Bronchial epithelial cell (primary cell): ENCODE measurements around the gene FNDC11. TPM values are rescaled to one million over a fixed set of nuclear protein-coding genes. Genes with fewer than 3 reads are reported as not detected.
"Not testable (repeated sequence)": the region's sequence is repeated elsewhere in the genome, so short reads cannot be mapped to it uniquely, and the experiment has no call there.

ENCODE experiments used
- DNase-seq: peaks from one replicate; pipeline ENCODE4 v3.0.0-alpha.2; 2010; ENCODE audit warnings: low read depth
- FAIRE-seq: peaks from 2 replicates; lab custom pipeline; 2011; peaks lifted over from hg19 to GRCh38; lab: Jason Lieb, UNC
- H3K27me3 ChIP-seq: 2 replicates; pipeline ENCODE4 v1.5.1; 2011; ENCODE audit warnings: low read length; ENCODE audit not compliant: control insufficient read depth, insufficient read depth
- H3K36me3 ChIP-seq: 2 replicates; pipeline ENCODE4 v1.5.1; 2011; ENCODE audit warnings: low read length; ENCODE audit not compliant: control insufficient read depth, insufficient read depth
- H3K4me3 ChIP-seq: 2 replicates; pipeline ENCODE4 v1.5.1; 2011; ENCODE audit warnings: mild to moderate bottlenecking, low read depth, low read length, control low read depth
- CTCF ChIP-seq: IDR thresholded peaks from 2 replicates; pipeline ENCODE4 v1.5.1; 2011; ENCODE audit warnings: mild to moderate bottlenecking, moderate library complexity, low read length, control low read depth, inconsistent platforms; ENCODE audit not compliant: insufficient read depth, severe bottlenecking
- total RNA-seq: library from RNA; depleted of rRNA; stranded (reverse); fragments of >200 nt; gene quantifications from 2 replicates; pipeline ENCODE4 v1.2.1, GENCODE V29; 2014

The FNDC11 gene
- total RNA-seq, 1 donor from 2014 or later, result 0.26 TPM

- FAIRE-seq (no peak), DNase-seq (no peak)
- no peak for TF ChIP-seq CTCF
- Histone ChIP-seq H3K4me3 (no peak overlapping the region), H3K36me3 (peaks cover 9% of the 10 kb centered on the region), H3K27me3 (no peaks in the 10 kb centered on the region)
These were observed 13.6 kb downstream of the FNDC11 start for GRCh38 chr20:63567386-63568169.

DNA sequence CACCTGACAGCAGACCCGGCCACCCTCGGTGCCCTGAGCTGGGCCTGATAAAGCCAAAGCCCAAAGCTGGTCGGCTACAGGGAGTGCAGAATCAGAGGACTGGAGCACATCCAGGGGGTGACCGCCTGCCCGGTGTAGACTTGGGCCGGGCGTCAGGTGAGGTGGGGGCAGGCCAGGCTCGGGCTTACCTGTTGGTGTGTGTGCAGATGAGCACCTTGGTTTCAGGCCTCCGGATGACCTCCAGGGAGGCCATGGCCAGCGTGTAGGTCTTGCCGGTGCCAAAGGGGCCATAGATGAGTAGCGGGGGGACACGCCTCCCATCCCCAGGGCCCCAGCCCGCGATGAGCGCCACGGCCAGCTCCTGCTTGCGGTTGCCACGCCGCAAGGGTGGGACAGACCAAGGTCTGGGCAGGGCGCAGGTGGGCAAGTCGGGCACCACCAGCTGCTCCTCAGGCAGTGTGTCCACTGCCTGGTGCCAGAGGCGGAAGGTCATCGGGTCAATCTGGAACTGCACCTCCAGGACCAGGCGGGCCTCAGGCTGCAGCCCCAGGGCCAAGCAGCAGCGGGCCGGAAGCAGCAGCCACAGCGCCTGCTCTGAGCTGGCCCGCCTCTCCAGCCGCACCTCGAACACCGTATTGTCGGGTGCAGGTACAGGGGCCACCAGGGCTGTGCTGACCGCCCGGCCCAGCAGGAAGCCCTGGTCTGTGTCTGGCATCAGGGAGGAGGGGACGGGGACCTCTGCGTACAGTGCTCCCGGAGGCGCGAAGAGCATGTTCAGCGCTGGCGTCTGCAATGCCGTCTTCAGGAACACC is 14.4 kb downstream of the FNDC11 start:
- TF ChIP-seq CTCF, result no peak
- no peaks in the 10 kb centered on the region for H3K27me3 ChIP-seq
- peaks cover 8% of the 10 kb centered on the region for H3K36me3 ChIP-seq
- DNase-seq (no peak), FAIRE-seq (no peak)
- no peak overlapping the region for H3K4me3 ChIP-seq

DNA sequence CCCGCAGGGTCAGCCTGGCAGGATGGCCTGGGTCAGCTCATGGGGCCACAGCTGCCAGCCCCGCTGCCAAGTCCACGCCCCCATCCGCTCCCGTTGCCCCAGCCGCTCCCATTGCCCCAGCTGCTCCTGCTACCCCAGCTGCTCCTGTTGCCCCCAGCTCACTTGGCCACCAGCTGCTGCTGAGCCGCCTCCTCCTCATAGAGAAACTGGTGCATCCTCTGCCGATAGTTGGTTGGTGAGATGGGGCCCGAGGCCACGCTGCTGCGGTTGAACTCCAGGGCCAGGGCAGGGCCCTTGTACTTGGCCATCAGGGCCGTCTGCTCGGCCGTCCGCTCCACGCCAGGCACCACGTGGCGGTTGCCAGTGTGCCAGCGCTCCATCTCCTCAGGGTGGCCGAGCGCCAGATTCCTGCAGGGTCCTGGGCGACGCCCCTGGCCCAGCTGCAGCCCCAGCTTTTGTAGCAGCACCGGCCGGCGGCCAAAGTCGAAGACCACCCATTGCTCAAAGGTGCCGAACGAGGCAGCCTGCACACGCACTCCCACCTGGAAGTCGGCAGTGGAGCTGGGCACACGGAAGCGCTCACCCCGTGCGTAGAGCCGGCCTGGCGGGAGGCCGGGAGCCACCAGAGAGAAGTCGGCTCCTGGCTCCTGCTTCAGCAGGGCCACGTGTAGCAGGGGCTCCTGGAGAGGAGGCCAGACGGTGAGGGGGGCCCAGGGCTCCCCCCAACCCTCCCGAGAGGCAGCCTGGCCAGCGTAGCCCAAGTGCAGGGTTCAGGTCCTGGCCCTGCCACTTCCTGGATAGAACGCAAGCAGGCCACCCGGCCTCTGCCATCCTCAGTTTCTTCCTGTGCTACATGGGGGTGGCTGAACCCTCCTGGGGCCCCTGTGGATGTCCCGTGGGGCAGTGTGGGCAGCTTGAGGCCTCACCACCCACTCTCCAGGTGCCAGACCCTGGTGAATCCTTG is 15.3 kb downstream of the FNDC11 start:
- Histone ChIP-seq H3K36me3 (peaks cover 7% of the 10 kb centered on the region), H3K4me3 (no peak overlapping the region), H3K27me3 (no peaks in the 10 kb centered on the region)
- TF ChIP-seq CTCF, result no peak
- DNase-seq, result no peak
- no peak for FAIRE-seq

- Histone ChIP-seq H3K36me3 (peaks cover 7% of the 10 kb centered on the region), H3K27me3 (no peaks in the 10 kb centered on the region), H3K4me3 (no peak overlapping the region)
- FAIRE-seq (no peak), DNase-seq (no peak)
- TF ChIP-seq CTCF, result no peak
These were observed 16.5 kb downstream of the FNDC11 start for GRCh38 chr20:63570281-63571086.

GRCh38 chr20:63571087-63571478 is 17.1 kb downstream of the FNDC11 start:
- not testable (repeated sequence) for DNase-seq, H3K36me3 ChIP-seq, FAIRE-seq, H3K27me3 ChIP-seq, H3K4me3 ChIP-seq
